GM12872 (cell line): ENCODE measurements around the gene NFILZ.

Experiments
- TF ChIP-seq, protein P1 (sequence below): IDR thresholded peaks from 3 replicates; pipeline ENCODE4 v1.5.1; 2011; ENCODE audit warnings: low read depth, mild to moderate bottlenecking, low read length, moderate library complexity; ENCODE audit not compliant: insufficient read depth

The NFILZ gene

DNA sequence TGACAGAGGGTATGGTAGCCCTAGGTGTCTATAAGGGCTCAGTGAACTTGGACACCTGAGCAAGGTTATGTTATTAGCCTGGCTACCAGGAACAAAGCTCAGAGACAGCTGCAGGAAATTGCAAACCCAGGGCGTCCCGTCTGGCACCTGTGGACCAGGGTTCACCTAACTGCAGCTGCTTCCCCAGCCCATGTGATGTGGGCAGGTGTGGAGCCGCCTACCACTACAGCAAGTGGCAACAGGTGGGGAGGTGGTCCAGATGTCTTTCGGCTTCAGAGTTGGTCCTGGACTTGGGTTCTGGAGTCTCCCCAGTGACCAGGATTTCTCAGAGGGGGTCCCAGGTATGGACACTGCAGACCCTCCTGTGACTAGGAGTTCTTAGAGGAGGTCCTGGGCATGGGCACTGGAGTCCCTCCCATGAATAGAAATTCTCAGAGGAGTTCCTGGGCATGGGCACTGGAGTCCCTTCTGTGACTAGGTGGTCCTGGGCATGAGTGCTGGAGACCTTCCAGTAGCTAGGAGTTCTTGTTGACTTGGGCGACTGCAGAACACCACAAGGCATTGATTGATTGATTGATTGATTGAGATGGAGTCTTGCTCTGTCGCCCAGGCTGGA lies 43.0 kb downstream of the NFILZ start:
- TF ChIP-seq, protein P1, sequence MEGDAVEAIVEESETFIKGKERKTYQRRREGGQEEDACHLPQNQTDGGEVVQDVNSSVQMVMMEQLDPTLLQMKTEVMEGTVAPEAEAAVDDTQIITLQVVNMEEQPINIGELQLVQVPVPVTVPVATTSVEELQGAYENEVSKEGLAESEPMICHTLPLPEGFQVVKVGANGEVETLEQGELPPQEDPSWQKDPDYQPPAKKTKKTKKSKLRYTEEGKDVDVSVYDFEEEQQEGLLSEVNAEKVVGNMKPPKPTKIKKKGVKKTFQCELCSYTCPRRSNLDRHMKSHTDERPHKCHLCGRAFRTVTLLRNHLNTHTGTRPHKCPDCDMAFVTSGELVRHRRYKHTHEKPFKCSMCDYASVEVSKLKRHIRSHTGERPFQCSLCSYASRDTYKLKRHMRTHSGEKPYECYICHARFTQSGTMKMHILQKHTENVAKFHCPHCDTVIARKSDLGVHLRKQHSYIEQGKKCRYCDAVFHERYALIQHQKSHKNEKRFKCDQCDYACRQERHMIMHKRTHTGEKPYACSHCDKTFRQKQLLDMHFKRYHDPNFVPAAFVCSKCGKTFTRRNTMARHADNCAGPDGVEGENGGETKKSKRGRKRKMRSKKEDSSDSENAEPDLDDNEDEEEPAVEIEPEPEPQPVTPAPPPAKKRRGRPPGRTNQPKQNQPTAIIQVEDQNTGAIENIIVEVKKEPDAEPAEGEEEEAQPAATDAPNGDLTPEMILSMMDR: no peak

DNA sequence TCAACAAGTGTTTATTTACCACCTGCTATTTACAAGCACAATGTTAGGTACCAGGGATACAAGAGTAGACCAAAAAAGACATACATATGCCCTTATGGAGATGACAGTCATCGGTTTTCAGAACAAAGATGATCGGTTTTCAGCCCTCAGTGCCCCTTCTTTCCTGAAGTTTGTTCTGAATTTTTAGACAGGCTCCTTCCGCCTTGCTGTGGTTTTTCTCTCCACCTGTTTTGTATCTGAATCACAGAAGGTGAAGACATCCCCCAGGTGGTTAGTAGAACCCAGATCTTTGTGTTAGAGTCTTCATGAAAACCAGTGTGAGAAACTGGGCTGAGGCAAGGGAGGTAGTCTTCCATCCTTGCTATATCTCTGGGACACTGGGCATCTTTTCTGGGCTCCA lies 44.6 kb downstream of the NFILZ start:
- TF ChIP-seq, protein P1: no peak

DNA sequence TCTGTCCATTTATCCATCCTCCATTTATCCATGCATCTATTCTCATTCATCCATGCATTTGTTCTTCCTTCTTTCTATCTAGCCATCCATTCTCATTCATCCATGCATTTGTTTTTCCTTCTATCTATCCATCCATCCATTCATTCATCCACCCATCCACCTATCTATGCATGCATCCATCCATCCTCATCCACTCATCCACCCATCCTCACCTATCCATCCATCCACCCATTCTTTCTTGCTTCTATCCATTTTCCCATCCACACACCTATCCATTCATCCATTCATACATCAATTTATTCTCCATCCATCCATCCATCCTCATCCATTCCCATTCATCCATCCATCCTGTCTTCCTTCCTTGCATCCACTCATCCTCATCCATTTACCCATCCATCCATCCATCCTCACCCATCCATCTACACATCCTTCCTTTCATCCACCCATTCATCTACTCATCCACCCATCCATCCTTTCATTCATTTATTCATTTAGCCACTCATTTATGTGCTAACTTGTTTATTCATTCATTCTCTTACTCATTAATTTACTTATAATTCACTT lies 47.9 kb downstream of the NFILZ start:
- TF ChIP-seq, protein P1: no peak
